ENCODE measurements around the gene SPTBN1.
"Not testable (repeated sequence)": the region's sequence is repeated elsewhere in the genome, so short reads cannot be mapped to it uniquely, and the experiment has no call there.

Gene SPTBN1

GRCh38 chr2:54479424-54479823 lies 23.3 kb downstream of the SPTBN1 start:
- Mint-ChIP-seq H3K36me3 (ENCODE audit: low read depth) (peaks cover 10% of the 10 kb centered on the region), H3K9me3 (peaks cover 3% of the 10 kb centered on the region), H3K27ac (no peak overlapping the region), H3K27me3 (ENCODE audit: low read depth, poor library complexity) (peaks cover 6% of the 10 kb centered on the region), H3K4me1 (peaks cover 27% of the 10 kb centered on the region), H3K4me3 (no peak overlapping the region)
- TF ChIP-seq CTCF (IDR thresholded peaks at IDR 0.05): no peak
- no peak for DNase-seq

GRCh38 chr2:54480025-54480424 lies 23.9 kb downstream of the SPTBN1 start:
- peaks cover 6% of the 10 kb centered on the region for H3K27me3 Mint-ChIP-seq (ENCODE audit: low read depth, poor library complexity)
- H3K4me1 Mint-ChIP-seq: peaks cover 32% of the 10 kb centered on the region
- no peak overlapping the region for H3K4me3 Mint-ChIP-seq
- DNase-seq: no peak
- TF ChIP-seq CTCF (IDR thresholded peaks at IDR 0.05): no peak
- H3K9me3 Mint-ChIP-seq: peaks cover 9% of the 10 kb centered on the region
- peaks cover 16% of the 10 kb centered on the region for H3K36me3 Mint-ChIP-seq (ENCODE audit: low read depth)
- H3K27ac Mint-ChIP-seq: no peak overlapping the region

GRCh38 chr2:54481686-54482085 lies 25.6 kb downstream of the SPTBN1 start:
- no peak overlapping the region for H3K4me3 Mint-ChIP-seq
- H3K36me3 Mint-ChIP-seq (ENCODE audit: low read depth): peaks cover 24% of the 10 kb centered on the region
- peaks cover 17% of the 10 kb centered on the region for H3K9me3 Mint-ChIP-seq
- no peak for DNase-seq
- TF ChIP-seq CTCF (IDR thresholded peaks at IDR 0.05): no peak
- no peak overlapping the region for H3K27ac Mint-ChIP-seq
- H3K27me3 Mint-ChIP-seq (ENCODE audit: low read depth, poor library complexity): peaks cover 2% of the 10 kb centered on the region
- H3K4me1 Mint-ChIP-seq: peaks cover 32% of the 10 kb centered on the region

- no peak overlapping the region for H3K4me3 Mint-ChIP-seq
- peak; percentile 10 for DNase-seq
- no peak for TF ChIP-seq CTCF (IDR thresholded peaks at IDR 0.05)
- H3K27ac Mint-ChIP-seq: peak overlapping the region; percentile 27
- peaks cover 31% of the 10 kb centered on the region for H3K36me3 Mint-ChIP-seq (ENCODE audit: low read depth)
- H3K9me3 Mint-ChIP-seq: peaks cover 20% of the 10 kb centered on the region
- peaks cover 2% of the 10 kb centered on the region for H3K27me3 Mint-ChIP-seq (ENCODE audit: low read depth, poor library complexity)
- peaks cover 32% of the 10 kb centered on the region for H3K4me1 Mint-ChIP-seq
These were observed 26.6 kb downstream of the SPTBN1 start for GRCh38 chr2:54482715-54483114.

- no peak overlapping the region for H3K4me3 Mint-ChIP-seq
- H3K36me3 Mint-ChIP-seq (ENCODE audit: low read depth): peaks cover 31% of the 10 kb centered on the region
- H3K27me3 Mint-ChIP-seq (ENCODE audit: low read depth, poor library complexity): peaks cover 2% of the 10 kb centered on the region
- H3K9me3 Mint-ChIP-seq: peaks cover 23% of the 10 kb centered on the region
- H3K27ac Mint-ChIP-seq: no peak overlapping the region
- peaks cover 36% of the 10 kb centered on the region for H3K4me1 Mint-ChIP-seq
- no peak for TF ChIP-seq CTCF (IDR thresholded peaks at IDR 0.05)
- no peak for DNase-seq
These were observed 27.3 kb downstream of the SPTBN1 start for GRCh38 chr2:54483426-54483825.

- Mint-ChIP-seq H3K4me1 (peaks cover 42% of the 10 kb centered on the region), H3K9me3 (peaks cover 24% of the 10 kb centered on the region), H3K36me3 (ENCODE audit: low read depth) (peaks cover 31% of the 10 kb centered on the region)
- H3K27ac Mint-ChIP-seq; H3K27me3 Mint-ChIP-seq (ENCODE audit: low read depth, poor library complexity); DNase-seq; H3K4me3 Mint-ChIP-seq: not testable (repeated sequence)
These were observed 29.6 kb downstream of the SPTBN1 start for GRCh38 chr2:54485756-54486155.

All from nephron progenitor cell (in vitro differentiated cells).